ENCODE measurements around the gene PDE2A. TPM values are rescaled to one million over a fixed set of nuclear protein-coding genes. Genes with fewer than 3 reads are reported as not detected.

Gene PDE2A
- total RNA-seq, result 10 to 100 TPM; 40.9 to 41.6 TPM
- long read RNA-seq, full-length matches to known transcripts, result 27 of 66 reads
- long read RNA-seq, partial matches to known transcripts, result 25 of 66 reads
- long read RNA-seq, other reads (novel, unspliced or antisense), result 14 of 66 reads

DNA sequence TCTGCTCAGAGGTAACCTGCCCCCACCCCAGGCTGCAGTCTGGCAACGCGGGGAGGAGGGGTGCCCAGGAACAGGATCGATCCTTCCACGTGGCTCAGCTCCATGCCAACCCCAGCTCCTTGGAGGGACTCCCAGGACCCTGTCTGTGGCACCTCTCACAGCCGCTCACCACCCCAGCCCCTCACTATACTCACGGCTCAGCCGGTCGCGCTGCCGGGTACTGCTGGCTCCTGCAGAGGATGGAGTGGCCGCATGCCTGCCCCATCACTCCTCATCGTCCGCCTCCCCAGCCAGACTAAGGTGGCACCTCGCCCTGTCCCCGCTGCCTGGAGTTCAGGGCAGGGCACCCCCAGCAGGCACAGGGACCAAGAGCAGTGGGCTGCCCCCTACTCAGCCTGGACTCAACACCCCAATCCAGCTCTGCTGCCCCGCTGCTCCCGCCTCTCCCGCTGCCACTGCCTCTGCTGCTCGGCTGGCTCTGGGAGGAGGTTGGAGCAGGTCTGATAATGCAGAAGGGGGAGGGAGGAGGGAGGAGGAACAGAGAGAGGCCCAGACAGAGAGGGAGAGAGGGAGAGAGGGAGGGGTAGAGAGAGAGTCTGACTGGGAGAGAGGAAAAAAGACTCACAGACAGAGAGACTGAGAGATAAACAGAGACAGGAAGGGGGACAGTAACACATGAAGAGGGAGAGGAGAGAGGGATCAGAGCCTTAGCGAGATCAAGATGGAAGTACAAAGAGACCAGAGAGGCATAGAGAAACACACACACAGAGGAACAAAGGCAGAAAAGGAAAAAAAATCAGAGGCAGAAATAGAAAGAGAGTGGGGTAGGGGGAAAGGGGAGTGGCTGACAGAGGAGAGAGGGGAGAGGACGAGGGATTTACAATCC lies at the start of gene PDE2A:
Gene PDE2A, minus strand, starts transcription at position 480 of the 886 bp plus-strand sequence. Its CDS starts 215 bp downstream, at position 265.
- DNase-seq (no peak), ATAC-seq (no peak)
- intact Hi-C loops (cut with DNase I), result no loop called here

GRCh38 chr11:72723508-72723907 lies 49.3 kb upstream of the PDE2A start:
- no peak for DNase-seq
- intact Hi-C loops (cut with DNase I), result loop anchor here (10.0 kb wide), 1 partner anchor 451 kb away; no protein-coding TSS in a partner anchor
- ATAC-seq, result no peak

DNA sequence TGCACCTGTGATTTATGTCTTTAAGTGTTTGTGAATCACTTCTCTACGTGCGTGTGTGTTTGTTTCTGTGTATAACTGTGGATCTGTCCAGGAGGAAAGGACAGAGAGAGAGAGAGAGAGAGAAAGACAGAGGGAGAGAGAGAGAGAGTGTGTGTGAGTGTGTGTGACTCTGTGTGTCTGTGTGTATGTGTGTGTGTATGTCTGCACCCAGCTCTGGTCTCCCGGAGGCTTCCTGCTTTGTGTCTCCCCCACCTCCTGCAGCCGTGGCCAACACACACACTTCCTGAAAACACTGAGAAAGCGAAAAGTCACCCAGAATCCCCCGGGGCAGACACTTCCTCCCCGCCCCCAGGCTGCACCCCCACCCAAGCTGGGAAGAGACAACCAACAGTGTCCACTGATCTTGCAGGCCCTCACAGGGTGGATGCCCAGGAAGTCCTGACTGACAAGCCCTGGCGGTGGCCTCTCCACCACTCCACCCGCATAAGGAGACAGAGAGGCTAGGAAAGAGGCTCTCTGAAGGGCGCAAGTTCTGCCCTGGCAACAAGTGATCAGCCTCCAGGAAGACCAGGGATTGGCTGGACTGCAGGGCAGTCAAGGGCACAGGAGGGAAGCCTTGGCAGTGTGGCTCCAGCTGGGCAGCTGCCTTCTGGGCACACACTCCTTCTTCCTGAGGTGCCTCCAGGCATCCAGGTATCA lies 48.0 kb upstream of the PDE2A start:
- peak; percentile 86 to 87 for ATAC-seq

GRCh38 chr11:72721689-72722049 lies 47.4 kb upstream of the PDE2A start:
- intact Hi-C loops (cut with DNase I), result loop anchor here (10.0 kb wide), 1 partner anchor 453 kb away; no protein-coding TSS in a partner anchor
- peak; percentile 10 to 32 for ATAC-seq
- DNase-seq, result no peak

More for the DNA sequence above, 48.0 kb upstream of the PDE2A start:
- DNase-seq, result peak; percentile 90
- intact Hi-C loops (cut with DNase I), result loop anchor here (10.0 kb wide), 1 partner anchor 453 kb away; no protein-coding TSS in a partner anchor

DNA sequence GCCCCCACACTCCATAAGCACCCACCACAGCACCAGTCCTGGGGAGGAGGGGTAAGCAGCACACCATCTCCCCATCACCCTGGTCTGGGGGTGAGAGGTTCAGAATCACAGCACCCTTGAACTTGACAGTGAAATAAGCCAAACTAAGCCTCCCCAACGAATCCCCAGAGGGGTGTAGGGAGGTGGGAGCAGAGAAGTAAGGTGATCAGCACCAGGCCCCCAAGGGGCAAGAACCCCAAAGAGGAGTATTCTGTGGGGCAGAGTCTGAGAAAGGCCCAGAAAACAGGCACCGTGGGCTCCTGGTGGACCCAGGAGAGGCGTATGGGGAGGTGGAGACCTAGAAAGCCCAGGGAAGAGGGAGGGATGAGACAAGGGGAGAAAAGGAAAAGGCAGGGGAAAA lies 47.1 kb upstream of the PDE2A start:
- intact Hi-C loops (cut with DNase I), result loop anchor here (10.0 kb wide), 1 partner anchor 454 kb away; no protein-coding TSS in a partner anchor
- no peak for ATAC-seq
- DNase-seq, result no peak

- intact Hi-C loops (cut with DNase I), result loop anchor here (10.0 kb wide), 1 partner anchor 454 kb away; no protein-coding TSS in a partner anchor
- ATAC-seq (no peak), DNase-seq (no peak)
Observed at GRCh38 chr11:72720784-72721183, 46.6 kb upstream of the PDE2A start.

DNA sequence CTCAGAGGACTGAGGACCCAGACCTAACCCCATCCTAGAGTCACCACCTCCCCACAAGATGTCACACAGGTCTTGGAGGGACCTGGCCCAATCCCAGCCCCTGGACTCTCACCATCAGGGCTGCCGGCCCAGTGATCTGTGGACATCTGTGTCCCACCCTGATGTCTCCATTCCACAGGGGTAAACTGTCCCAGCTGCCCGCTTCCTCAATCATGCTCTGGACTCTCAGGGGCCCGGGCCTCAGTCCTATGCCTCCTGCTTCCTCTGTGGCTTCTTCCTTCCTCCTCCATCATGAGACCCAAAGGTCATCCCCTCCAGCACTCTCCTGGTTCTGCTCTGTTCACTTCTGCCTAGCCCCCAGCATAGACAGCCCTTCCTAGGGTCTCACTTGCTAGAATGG lies 45.8 kb upstream of the PDE2A start:
- intact Hi-C loops (cut with DNase I), result loop anchor here (10.0 kb wide), 1 partner anchor 455 kb away; no protein-coding TSS in a partner anchor
- ATAC-seq (no peak), DNase-seq (no peak)

GRCh38 chr11:72719551-72719950 lies 45.3 kb upstream of the PDE2A start:
- ATAC-seq, result no peak
- no peak for DNase-seq

GRCh38 chr11:72719144-72719543 lies 44.9 kb upstream of the PDE2A start:
- ATAC-seq (peak; percentile 6 to 25), DNase-seq (peak; percentile 62)
- intact Hi-C loops (cut with DNase I), result no loop called here

More at GRCh38 chr11:72719551-72719950, 45.3 kb upstream of the PDE2A start:
- intact Hi-C loops (cut with DNase I), result no loop called here

GRCh38 chr11:72718101-72718501 lies 43.9 kb upstream of the PDE2A start:
- no peak for ATAC-seq
- intact Hi-C loops (cut with DNase I), result no loop called here
- no peak for DNase-seq

DNA sequence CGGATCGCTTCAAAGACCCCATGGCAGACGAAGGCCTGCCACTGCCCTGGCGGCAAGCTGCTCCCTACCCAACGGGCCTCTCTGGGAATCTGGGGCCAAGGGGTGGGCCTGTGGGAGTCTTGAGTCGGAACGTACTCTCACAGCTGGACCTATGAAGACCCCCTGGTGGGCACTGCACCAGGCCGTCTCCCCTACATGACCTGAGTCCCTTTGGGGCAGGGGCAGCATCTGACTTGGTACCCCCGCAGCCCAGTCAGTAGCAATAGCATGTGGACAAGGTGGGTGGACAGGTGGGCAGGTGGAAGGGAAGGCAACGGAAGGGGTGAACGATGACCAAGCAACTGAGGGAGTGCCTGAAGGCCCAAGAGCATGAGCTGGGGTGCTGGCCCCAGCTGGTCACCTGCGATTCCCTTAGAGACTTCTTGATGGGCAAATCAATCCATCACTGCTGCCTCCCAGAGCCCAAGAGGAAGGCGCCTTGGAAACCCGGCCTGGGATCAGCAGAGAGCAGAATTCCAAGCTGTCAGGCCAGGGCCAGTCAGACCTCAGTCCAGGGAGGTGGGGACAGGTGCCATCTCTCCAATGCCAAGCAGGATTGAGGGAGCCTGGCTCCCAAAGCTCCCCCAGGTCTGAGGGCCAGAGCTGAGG lies 42.7 kb upstream of the PDE2A start:
- no peak for ATAC-seq
- intact Hi-C loops (cut with DNase I), result no loop called here
- DNase-seq, result no peak

DNA sequence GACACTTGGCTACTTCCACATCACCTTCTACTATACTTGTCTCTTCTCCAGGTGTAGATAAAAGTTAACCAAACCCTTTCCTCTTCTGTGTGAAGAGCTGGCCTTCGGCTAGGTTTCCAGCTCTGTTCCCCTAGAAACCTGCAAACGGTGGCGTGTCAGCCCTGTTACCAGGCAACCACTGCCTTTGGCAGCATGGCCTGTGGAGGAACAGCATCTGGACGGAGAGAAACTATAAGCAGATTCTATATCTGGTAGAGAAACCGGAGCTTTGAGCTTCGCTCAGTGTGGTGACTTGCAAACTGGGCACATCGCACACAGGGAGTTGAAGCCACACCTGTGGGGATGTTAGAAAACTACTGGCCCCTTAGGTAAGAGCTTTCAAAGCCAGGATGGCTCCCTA lies 42.1 kb upstream of the PDE2A start:
- intact Hi-C loops (cut with DNase I), result no loop called here
- DNase-seq (no peak), ATAC-seq (no peak)

DNA sequence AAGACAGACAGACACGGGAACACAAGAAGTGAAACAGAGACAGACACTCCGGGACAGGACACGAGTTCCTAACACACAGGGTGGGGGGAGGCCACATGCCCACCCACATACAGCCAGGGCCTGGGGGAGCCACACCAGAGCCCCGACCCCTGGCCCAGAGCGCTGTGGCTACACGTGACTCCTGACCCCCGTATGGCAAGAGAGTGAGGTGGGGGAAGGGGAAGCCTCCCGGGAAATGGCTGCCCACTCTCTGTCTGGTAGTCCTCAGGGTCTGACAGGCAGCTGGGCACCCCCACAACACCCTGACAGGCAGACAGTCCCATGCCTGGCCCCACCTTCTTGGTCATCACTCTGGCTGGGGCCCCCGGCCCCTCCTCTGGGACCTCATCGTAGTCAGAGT lies 38.6 kb upstream of the PDE2A start:
- DNase-seq (no peak), ATAC-seq (no peak)

GRCh38 chr11:72712168-72712751 lies 38.0 kb upstream of the PDE2A start:
- DNase-seq, result peak; percentile 69
- intact Hi-C loops (cut with DNase I), result no loop called here
- ATAC-seq, result peak; percentile 64 to 69

More for the DNA sequence above, 38.6 kb upstream of the PDE2A start:
- intact Hi-C loops (cut with DNase I), result no loop called here

- ATAC-seq (no peak), DNase-seq (no peak)
- intact Hi-C loops (cut with DNase I), result no loop called here
Observed at GRCh38 chr11:72711141-72711540, 36.9 kb upstream of the PDE2A start.

GRCh38 chr11:72710278-72710677 lies 36.1 kb upstream of the PDE2A start:
- intact Hi-C loops (cut with DNase I), result no loop called here
- DNase-seq, result no peak
- ATAC-seq, result no peak

DNA sequence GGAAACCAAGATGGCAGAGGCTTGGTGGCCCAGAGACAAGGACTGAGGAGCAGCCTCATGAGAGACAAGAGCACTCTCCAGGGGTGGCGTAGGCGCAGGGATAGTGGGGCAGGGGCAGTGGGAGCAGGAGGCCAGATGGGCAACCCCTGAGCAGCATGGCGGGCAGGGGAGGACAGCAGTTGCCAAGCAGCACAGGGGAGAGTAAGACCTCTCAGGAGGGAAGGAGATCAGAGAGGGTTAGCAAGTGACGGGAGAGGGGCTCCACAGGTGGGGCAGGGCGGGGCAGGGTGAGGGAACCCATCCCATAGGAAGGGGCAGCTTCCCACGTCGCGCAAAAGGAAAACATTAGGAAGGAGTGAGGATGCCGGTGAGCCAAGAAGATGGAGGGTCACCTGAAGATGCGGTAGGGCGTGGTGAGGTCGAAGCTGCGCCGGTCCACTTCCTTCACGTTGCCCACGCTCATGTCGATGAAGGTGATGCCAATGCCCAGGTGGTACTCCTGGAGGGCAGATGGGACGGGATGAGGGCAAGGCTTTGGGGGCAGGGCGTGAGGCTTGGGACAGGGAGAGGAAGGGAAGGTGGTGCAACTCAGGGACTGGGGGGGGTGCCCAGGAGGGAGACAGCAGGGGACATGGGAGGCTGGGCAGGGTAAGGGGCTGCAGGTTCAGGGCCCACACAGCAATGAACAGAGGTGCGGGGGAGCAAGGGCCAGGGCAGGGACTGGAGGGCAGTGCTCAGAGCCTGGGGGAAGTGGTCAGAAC lies 35.4 kb upstream of the PDE2A start:
- DNase-seq, result no peak
- ATAC-seq, result no peak
- intact Hi-C loops (cut with DNase I), result no loop called here

GRCh38 chr11:72707032-72707431 lies 32.8 kb upstream of the PDE2A start:
- intact Hi-C loops (cut with DNase I), result no loop called here
- DNase-seq (no peak), ATAC-seq (no peak)
